NCI-H2196 treated with DMSO at 0.1 percent for 48 hours (cell line): ENCODE data around the gene MYADM.
A peak's percentile ranks its signal among the peaks of the same experiment; 100 is the strongest.
"Not testable (repeated sequence)": the region's sequence is repeated elsewhere in the genome, so short reads cannot be mapped to it uniquely, and the experiment has no call there.

Source experiments
- DNase-seq: peaks from one replicate; lab custom pipeline; 2025; ENCODE audit not compliant: unreplicated experiment; lab: John Stamatoyannopoulos, UW

Gene MYADM

GRCh38 chr19:53867225-53868090 is at the start of gene MYADM:
TSS of gene MYADM (plus strand) at chr19:53867883. CDS start at chr19:53873530, 5,647 bp downstream.
- peak; percentile 68 for DNase-seq

- DNase-seq: no peak
Observed at GRCh38 chr19:53818756-53819155, 48.9 kb upstream of the MYADM start.

GRCh38 chr19:53819861-53820260 is 47.8 kb upstream of the MYADM start:
- DNase-seq: no peak

GRCh38 chr19:53823380-53824120 is 44.1 kb upstream of the MYADM start:
- DNase-seq: no peak

GRCh38 chr19:53824134-53824611 is 43.5 kb upstream of the MYADM start, which contains the start of gene NLRP12:
TSS of gene NLRP12 (minus strand) at chr19:53824314. CDS start at chr19:53824174, 140 bp downstream.
- DNase-seq: no peak

- no peak for DNase-seq
Observed at GRCh38 chr19:53826876-53827275, 40.8 kb upstream of the MYADM start.

GRCh38 chr19:53828531-53828930 is 39.2 kb upstream of the MYADM start:
- no peak for DNase-seq

- not testable (repeated sequence) for DNase-seq
Observed at GRCh38 chr19:53832861-53833260, 34.8 kb upstream of the MYADM start.

- not testable (repeated sequence) for DNase-seq
Observed at GRCh38 chr19:53838446-53838845, 29.2 kb upstream of the MYADM start.

GRCh38 chr19:53840241-53840640 is 27.4 kb upstream of the MYADM start:
- not testable (repeated sequence) for DNase-seq

- DNase-seq: not testable (repeated sequence)
Observed at GRCh38 chr19:53840914-53841313, 26.8 kb upstream of the MYADM start.

- DNase-seq: no peak
Observed at GRCh38 chr19:53844849-53845246, 22.8 kb upstream of the MYADM start.

GRCh38 chr19:53847555-53847954 is 20.1 kb upstream of the MYADM start:
- no peak for DNase-seq

GRCh38 chr19:53849237-53849676 is 18.4 kb upstream of the MYADM start:
- DNase-seq: no peak

- no peak for DNase-seq
Observed at GRCh38 chr19:53853707-53854106, 14.0 kb upstream of the MYADM start.

GRCh38 chr19:53864308-53864836 is 3.3 kb upstream of the MYADM start:
- DNase-seq: peak; percentile 14

GRCh38 chr19:53865523-53865917 is 2.2 kb upstream of the MYADM start:
- no peak for DNase-seq

GRCh38 chr19:53865918-53866864 is 1.5 kb upstream of the MYADM start:
- no peak for DNase-seq

GRCh38 chr19:53866865-53867224 is 838 bp upstream of the MYADM start:
- no peak for DNase-seq

- DNase-seq: no peak
Observed at GRCh38 chr19:53868091-53868891, 608 bp downstream of the MYADM start.
